ENCODE data around the gene AOPEP.

DNA sequence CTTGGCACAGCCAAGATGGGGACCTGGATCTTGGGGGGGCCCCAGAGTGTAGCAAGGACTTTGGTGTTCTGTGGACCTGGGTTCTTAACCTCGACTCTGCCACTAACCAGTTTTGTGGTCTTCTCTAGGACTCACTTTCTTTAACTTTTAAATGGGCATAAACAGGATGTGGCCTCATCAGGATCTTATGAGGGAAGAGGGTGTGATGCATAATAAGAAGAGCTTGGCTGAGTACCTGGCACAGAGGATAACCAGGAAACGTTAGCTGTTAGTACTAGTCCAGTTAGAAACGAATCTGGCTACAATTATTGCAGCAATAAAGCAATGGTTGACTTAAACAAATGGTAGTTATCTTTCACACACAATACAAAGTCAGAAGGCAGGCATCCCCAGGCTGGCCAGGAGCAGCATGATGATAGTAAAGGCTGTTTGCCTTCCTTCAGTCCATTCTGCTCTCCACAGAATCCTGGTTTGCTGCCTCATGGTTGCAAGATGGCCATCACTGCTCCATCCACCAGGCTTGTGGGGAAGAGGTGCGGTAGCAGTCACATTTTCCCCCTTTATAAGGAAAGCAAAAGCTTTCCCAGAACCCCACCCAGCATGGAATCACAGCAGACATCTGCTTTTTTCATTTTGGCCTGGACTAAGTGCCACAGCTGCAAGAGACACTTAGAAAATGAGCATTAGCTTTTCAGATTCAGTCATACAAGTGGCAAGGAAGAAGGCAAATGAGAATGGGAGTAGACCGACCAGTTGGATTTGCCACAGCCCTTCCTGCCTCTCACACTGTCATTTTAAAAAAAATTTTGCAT lies 225.0 kb downstream of the AOPEP start:
- no peak for TF ChIP-seq EZH2phosphoT487 (IDR thresholded peaks at IDR 0.05; ENCODE audit: borderline replicate concordance, low read length)
- TF ChIP-seq, protein P1, sequence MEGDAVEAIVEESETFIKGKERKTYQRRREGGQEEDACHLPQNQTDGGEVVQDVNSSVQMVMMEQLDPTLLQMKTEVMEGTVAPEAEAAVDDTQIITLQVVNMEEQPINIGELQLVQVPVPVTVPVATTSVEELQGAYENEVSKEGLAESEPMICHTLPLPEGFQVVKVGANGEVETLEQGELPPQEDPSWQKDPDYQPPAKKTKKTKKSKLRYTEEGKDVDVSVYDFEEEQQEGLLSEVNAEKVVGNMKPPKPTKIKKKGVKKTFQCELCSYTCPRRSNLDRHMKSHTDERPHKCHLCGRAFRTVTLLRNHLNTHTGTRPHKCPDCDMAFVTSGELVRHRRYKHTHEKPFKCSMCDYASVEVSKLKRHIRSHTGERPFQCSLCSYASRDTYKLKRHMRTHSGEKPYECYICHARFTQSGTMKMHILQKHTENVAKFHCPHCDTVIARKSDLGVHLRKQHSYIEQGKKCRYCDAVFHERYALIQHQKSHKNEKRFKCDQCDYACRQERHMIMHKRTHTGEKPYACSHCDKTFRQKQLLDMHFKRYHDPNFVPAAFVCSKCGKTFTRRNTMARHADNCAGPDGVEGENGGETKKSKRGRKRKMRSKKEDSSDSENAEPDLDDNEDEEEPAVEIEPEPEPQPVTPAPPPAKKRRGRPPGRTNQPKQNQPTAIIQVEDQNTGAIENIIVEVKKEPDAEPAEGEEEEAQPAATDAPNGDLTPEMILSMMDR (IDR thresholded peaks at IDR 0.05; ENCODE audit: low read depth, low read length, poor library complexity, severe bottlenecking): no peak

All from DOHH2 (cell line).